IPS-15b (cell line): ENCODE data around the gene TMEM141.
"Not testable (repeated sequence)": the region's sequence is repeated elsewhere in the genome, so short reads cannot be mapped to it uniquely, and the experiment has no call there.

Source experiments
- H3K27me3 ChIP-seq: one replicate; pipeline ENCODE4 v1.6.1; 2013; ENCODE audit warnings: low read length; ENCODE audit not compliant: control insufficient read depth, insufficient read depth
- H3K36me3 ChIP-seq: one replicate; pipeline ENCODE4 v1.6.1; 2013; ENCODE audit warnings: low read length; ENCODE audit not compliant: control insufficient read depth, insufficient read depth
- H3K4me1 ChIP-seq: one replicate; pipeline ENCODE4 v1.6.1; 2013; ENCODE audit warnings: mild to moderate bottlenecking, low read length; ENCODE audit not compliant: control insufficient read depth, insufficient read depth
- H3K4me3 ChIP-seq: one replicate; pipeline ENCODE4 v1.5.1; 2013; ENCODE audit warnings: low read depth, low read length
- H3K9ac ChIP-seq: one replicate; pipeline ENCODE4 v1.6.1; 2013; ENCODE audit warnings: low read depth, mild to moderate bottlenecking, low read length
- H3K9me3 ChIP-seq: one replicate; pipeline ENCODE4 v1.6.1; 2013; ENCODE audit warnings: mild to moderate bottlenecking, low read length; ENCODE audit not compliant: control insufficient read depth, insufficient read depth

TMEM141 gene

DNA sequence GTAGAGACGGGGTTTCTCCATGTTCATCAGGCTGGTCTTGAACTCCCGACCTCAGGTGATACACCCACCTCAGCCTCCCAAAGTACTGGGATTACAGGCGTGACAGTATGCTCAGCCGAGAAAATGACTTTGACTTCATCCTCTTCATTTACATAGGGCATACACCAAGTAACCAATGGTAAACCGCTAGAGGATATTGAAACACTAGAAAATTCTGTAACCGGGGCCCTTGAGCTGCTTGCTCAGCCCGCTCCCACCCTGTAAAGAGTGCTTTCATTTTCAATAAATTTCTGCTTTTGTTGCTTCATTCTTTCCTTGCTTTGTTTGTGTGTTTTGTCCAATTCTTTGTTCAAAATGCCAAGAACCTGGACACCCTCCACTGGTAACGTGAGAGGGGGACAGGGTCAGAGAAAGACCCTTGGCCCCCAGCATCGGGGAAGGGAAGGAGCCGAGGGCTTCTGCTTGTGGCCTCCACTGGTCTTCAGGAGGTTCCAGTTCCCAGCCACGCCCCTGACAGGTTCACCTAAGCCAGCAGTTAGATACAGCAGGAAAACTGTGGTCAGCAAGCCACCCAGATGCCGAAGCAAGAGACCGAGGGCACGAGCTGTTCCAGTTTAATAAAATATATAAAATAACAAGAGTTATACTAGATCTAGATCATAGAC lies 25.3 kb upstream of the TMEM141 start:
- not testable (repeated sequence) for H3K9ac ChIP-seq, H3K4me1 ChIP-seq, H3K36me3 ChIP-seq, H3K27me3 ChIP-seq, H3K4me3 ChIP-seq, H3K9me3 ChIP-seq

- H3K36me3 ChIP-seq, H3K9me3 ChIP-seq, H3K9ac ChIP-seq, H3K27me3 ChIP-seq, H3K4me3 ChIP-seq, H3K4me1 ChIP-seq: not testable (repeated sequence)
Observed at GRCh38 chr9:136766410-136767120, 24.6 kb upstream of the TMEM141 start.

GRCh38 chr9:136769710-136770191 lies 21.4 kb upstream of the TMEM141 start:
- H3K4me3 ChIP-seq: peak overlapping the region; percentile 39
- no peaks in the 10 kb centered on the region for H3K27me3 ChIP-seq
- H3K9me3 ChIP-seq: peaks cover 6% of the 10 kb centered on the region
- no peak overlapping the region for H3K9ac ChIP-seq
- no peaks in the 10 kb centered on the region for H3K4me1 ChIP-seq
- no peaks in the 10 kb centered on the region for H3K36me3 ChIP-seq

DNA sequence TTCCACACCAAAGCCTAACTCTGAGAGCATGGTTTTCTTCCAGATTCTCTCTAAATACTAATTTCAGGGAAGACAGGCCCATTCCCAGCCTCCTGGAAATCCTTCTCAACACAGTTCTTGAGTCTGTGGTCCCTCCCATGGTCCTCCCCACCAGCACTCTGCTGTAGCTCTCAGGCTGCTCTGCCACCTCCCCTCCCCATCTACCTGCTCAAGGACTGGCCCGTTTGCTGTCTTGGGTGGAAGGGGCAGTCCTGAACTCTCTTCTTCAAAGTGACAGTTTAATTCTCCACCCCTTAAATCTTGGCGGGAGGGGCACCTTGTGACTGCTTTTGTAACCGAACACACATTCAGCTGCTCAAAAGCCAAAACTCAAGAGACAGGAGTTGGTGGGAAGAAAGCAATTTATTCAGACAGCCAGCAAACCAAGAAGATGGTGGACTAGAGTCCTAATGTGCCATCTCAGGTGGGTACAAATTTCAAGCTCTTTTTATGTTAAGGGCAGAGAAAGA lies 19.2 kb upstream of the TMEM141 start:
- Histone ChIP-seq H3K36me3 (no peaks in the 10 kb centered on the region), H3K4me3 (no peak overlapping the region)

DNA sequence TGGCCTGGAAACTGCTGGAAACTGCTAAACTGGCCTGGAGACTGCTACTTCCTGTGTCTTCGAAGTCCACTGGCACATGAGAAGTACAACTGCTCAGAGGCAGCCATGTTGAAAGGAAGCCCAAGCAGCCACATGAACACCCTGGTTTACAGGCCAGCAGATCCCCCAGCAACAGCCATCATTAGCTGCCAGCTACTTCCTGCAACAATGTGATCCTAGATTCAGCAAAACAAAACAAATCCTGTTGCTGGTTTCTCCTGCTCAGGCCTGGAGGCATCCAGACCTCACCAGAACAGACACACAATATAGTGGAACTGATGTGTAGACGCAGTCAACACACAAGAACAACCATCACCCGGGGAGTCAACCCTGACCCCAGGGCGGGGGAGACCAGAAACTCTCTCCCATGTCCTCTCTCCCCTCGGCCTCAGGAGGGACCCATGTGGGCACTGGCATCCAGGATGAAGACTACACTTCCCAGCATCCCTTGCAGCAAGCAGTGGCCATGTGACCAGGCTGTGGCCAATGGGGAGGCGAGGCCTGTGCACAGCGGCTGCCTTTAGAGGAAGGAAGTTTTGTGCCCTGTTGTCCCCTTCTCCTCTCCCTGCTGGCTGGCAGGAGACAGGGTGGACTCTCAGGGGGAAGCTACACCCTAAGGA lies 17.6 kb upstream of the TMEM141 start:
- no peaks in the 10 kb centered on the region for H3K4me1 ChIP-seq
- peaks cover 6% of the 10 kb centered on the region for H3K9me3 ChIP-seq
- H3K36me3 ChIP-seq: no peaks in the 10 kb centered on the region
- peaks cover 13% of the 10 kb centered on the region for H3K27me3 ChIP-seq
- H3K4me3 ChIP-seq: no peak overlapping the region
- H3K9ac ChIP-seq: no peak overlapping the region

More for the DNA sequence above, 19.2 kb upstream of the TMEM141 start:
- Histone ChIP-seq H3K4me1 (no peaks in the 10 kb centered on the region), H3K27me3 (peaks cover 4% of the 10 kb centered on the region), H3K9ac (no peak overlapping the region), H3K9me3 (peaks cover 6% of the 10 kb centered on the region)

- Histone ChIP-seq H3K9ac (no peak overlapping the region), H3K4me1 (no peaks in the 10 kb centered on the region)
Observed at GRCh38 chr9:136774416-136775045, 16.6 kb upstream of the TMEM141 start.

GRCh38 chr9:136775191-136775590 lies 16.0 kb upstream of the TMEM141 start:
- Histone ChIP-seq H3K36me3 (no peaks in the 10 kb centered on the region), H3K27me3 (peaks cover 17% of the 10 kb centered on the region), H3K9ac (no peak overlapping the region), H3K4me3 (no peak overlapping the region), H3K9me3 (peaks cover 6% of the 10 kb centered on the region), H3K4me1 (no peaks in the 10 kb centered on the region)

More at GRCh38 chr9:136774416-136775045, 16.6 kb upstream of the TMEM141 start:
- no peak overlapping the region for H3K4me3 ChIP-seq
- peaks cover 6% of the 10 kb centered on the region for H3K9me3 ChIP-seq
- H3K36me3 ChIP-seq: no peaks in the 10 kb centered on the region
- peaks cover 17% of the 10 kb centered on the region for H3K27me3 ChIP-seq

DNA sequence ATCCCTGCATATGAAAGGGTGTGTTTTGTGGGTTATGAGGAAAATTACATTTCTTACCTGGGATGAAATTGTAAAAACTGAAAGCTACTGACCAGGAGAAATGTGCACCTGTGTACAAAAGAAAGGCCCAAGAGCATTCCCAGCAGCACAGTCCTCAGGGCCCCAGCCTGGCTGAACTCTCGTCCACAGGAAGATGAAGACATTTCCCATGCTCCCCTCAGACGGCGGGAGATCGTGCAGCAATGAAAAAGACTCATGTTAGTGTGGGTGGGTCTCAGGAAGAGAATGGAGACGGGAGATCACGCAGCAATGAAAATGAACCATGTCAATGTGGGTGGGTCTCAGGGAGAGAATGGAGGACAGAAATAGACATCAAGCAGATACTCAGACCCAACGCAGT lies 14.2 kb upstream of the TMEM141 start:
- H3K9ac ChIP-seq: no peak overlapping the region
- no peaks in the 10 kb centered on the region for H3K36me3 ChIP-seq
- H3K4me1 ChIP-seq: no peaks in the 10 kb centered on the region
- H3K4me3 ChIP-seq: no peak overlapping the region
- peaks cover 6% of the 10 kb centered on the region for H3K9me3 ChIP-seq
- peaks cover 17% of the 10 kb centered on the region for H3K27me3 ChIP-seq

DNA sequence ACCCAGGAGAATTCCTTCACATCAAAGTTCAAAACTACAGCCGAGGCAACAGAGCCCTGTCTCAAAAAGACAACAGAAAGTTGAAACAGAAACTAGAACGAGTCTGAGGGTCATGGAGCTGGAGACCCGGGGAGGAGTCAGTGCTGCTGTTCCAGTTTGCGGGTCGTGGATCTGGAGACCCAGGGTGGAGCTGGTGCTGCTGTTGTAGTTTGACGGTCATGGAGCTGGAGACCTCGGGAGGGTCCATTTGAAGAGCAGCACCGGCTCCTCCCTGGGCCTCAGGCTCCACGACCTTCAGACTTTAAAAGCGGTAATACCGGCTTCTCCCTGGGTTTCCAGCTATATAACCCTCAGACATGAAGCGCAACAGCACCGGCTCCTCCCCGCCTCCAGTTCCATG lies 13.8 kb upstream of the TMEM141 start:
- peaks cover 6% of the 10 kb centered on the region for H3K9me3 ChIP-seq
- peaks cover 17% of the 10 kb centered on the region for H3K27me3 ChIP-seq
- no peak overlapping the region for H3K4me3 ChIP-seq
- no peak overlapping the region for H3K9ac ChIP-seq
- no peaks in the 10 kb centered on the region for H3K36me3 ChIP-seq
- no peaks in the 10 kb centered on the region for H3K4me1 ChIP-seq

DNA sequence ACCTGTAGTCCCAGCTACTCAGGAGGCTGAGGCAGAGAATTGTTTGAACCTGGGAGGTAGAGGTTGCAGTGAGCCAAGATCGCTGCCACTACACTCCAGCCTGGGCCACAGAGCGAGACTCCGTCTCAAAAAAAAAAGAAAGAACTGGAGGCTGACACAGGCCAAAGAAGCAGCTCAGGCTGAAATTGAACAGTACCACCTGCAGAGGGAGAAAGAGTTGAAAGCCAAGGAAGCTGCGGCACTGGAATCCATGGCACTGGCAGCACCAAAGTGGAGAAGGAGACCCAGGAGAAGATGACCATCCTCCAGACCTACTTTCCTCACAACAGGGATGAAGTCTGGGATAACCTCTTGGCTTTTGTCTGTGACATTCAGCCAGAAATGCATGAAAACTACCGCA lies 11.3 kb upstream of the TMEM141 start:
- Histone ChIP-seq H3K36me3 (no peaks in the 10 kb centered on the region), H3K9me3 (no peaks in the 10 kb centered on the region), H3K4me3 (no peak overlapping the region), H3K9ac (no peak overlapping the region), H3K27me3 (peaks cover 17% of the 10 kb centered on the region), H3K4me1 (no peaks in the 10 kb centered on the region)

DNA sequence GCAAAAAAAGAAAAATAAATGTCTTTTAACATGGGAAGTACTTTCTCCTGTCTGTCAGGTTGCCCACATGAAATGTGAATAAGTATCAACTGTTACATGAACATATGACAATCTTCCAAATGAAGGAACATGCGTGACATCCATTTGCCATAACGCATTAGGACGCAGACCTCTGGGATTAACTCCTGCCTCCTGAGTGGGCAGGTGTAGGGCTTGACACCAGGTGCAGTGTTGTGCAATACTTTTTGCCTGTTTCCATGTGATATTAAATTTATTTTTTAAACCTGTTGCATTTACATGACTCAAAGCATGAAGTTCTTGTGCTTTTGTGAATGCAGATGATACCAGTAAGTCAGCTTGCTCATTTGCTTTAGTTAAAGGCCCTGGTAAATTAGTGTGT lies 8.7 kb upstream of the TMEM141 start:
- Histone ChIP-seq H3K27me3 (peaks cover 10% of the 10 kb centered on the region), H3K9ac (no peak overlapping the region), H3K9me3 (no peaks in the 10 kb centered on the region), H3K36me3 (no peaks in the 10 kb centered on the region), H3K4me3 (no peak overlapping the region), H3K4me1 (no peaks in the 10 kb centered on the region)
